ENCODE results near the gene ENOX2.

DNA sequence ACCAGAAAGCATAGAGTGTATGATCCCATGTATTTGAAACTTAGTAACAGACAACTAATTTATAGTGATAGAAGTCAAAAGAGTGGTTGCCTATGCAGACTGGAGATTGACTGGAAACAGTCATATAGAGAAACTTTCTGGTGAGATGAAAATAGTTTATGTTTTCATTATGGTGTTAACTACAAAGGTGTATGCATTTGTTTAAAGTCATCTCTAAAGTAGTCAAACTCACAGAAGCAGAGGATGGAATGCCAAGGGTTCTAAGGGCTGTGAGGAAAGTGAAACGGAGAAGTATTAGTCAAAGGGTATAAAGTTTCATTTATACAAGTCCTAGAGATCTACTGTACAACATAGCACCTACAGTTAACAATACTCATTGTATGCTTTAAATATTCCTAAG lies 45.8 kb downstream of the ENOX2 start:
- TF ChIP-seq, protein P1, sequence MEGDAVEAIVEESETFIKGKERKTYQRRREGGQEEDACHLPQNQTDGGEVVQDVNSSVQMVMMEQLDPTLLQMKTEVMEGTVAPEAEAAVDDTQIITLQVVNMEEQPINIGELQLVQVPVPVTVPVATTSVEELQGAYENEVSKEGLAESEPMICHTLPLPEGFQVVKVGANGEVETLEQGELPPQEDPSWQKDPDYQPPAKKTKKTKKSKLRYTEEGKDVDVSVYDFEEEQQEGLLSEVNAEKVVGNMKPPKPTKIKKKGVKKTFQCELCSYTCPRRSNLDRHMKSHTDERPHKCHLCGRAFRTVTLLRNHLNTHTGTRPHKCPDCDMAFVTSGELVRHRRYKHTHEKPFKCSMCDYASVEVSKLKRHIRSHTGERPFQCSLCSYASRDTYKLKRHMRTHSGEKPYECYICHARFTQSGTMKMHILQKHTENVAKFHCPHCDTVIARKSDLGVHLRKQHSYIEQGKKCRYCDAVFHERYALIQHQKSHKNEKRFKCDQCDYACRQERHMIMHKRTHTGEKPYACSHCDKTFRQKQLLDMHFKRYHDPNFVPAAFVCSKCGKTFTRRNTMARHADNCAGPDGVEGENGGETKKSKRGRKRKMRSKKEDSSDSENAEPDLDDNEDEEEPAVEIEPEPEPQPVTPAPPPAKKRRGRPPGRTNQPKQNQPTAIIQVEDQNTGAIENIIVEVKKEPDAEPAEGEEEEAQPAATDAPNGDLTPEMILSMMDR (conservative IDR thresholded peaks at IDR 0.05 in 1 of 2, IDR thresholded peaks at IDR 0.05 in 1 of 2; ENCODE audit: low read depth in 1 of 2, low read length in 2 of 2): no peak
- TF ChIP-seq EZH2 (IDR thresholded peaks at IDR 0.05; ENCODE audit: low read length, missing control alignments): no peak

All from fibroblast of lung (primary cell).